Common myeloid progenitor, CD34-positive (primary cell): ENCODE results near the gene CALML6.

ENCODE experiments used
- CTCF ChIA-PET: fragments of 350-600 bp; sonication (Branson Sonifier 250); formaldehyde crosslinking; loops from one replicate; lab custom pipeline; 2021; ENCODE audit warnings: antibody characterized with exemption; lab: Charles Lee
- POLR2A ChIA-PET: fragments of 350-600 bp; sonication (Branson Sonifier 250); formaldehyde crosslinking; loops from one replicate; lab custom pipeline; 2021; ENCODE audit warnings: antibody characterized with exemption; lab: Charles Lee
- DNase-seq, 3 donors: peaks; one replicate each; pipeline versions ENCODE4 v3.0.0 to v3.0.0-alpha.2; 2013
- H3K27ac ChIP-seq, 2 experiments: 1 replicate in 1 of 2; 2 replicates in 1 of 2; pipeline ENCODE4 v1.7.0; 2013; ENCODE audit warnings: inconsistent platforms in 2 of 2, low read length in 2 of 2, mild to moderate bottlenecking in 2 of 2, low read depth in 1 of 2, moderate library complexity in 1 of 2; ENCODE audit not compliant: severe bottlenecking in 2 of 2, insufficient read depth in 1 of 2, poor library complexity in 1 of 2
- H3K27me3 ChIP-seq, 5 experiments: replicated peaks in 2 of 5; 1 replicate in 3 of 5; 2 replicates in 2 of 5; pipeline versions ENCODE4 v1.6.1 to v1.7.0; 2013; ENCODE audit warnings: low read length in 4 of 5, mild to moderate bottlenecking in 2 of 5, moderate library complexity in 2 of 5, inconsistent platforms in 1 of 5; ENCODE audit not compliant: insufficient read depth in 5 of 5, control insufficient read depth in 4 of 5
- H3K36me3 ChIP-seq, 4 experiments: 1 replicate in 2 of 4; 2 replicates in 2 of 4; pipeline versions ENCODE4 v1.6.1 to v1.7.0; 2013; ENCODE audit warnings: low read length in 3 of 4, control low read depth in 1 of 4, mild to moderate bottlenecking in 1 of 4; ENCODE audit not compliant: control insufficient read depth in 4 of 4, insufficient read depth in 4 of 4
- H3K4me1 ChIP-seq, 4 experiments: 1 replicate in 3 of 4; 2 replicates in 1 of 4; pipeline versions ENCODE4 v1.6.1 to v1.7.1; 2013; ENCODE audit warnings: low read length in 3 of 4, mild to moderate bottlenecking in 3 of 4, control low read depth in 1 of 4, inconsistent platforms in 1 of 4, moderate library complexity in 1 of 4; ENCODE audit not compliant: control insufficient read depth in 4 of 4, insufficient read depth in 4 of 4; ENCODE audit errors: control extremely low read depth in 1 of 4
- H3K4me3 ChIP-seq, 7 experiments: 1 replicate in 4 of 7; 2 replicates in 3 of 7; pipeline versions ENCODE4 v1.5.1 to v1.7.0; 2013; ENCODE audit warnings: mild to moderate bottlenecking in 7 of 7, low read length in 6 of 7, moderate library complexity in 6 of 7, inconsistent platforms in 2 of 7, low read depth in 2 of 7, control low read depth in 1 of 7; ENCODE audit not compliant: insufficient read depth in 4 of 7, control insufficient read depth in 1 of 7; ENCODE audit errors: extremely low read depth in 1 of 7
- H3K9me3 ChIP-seq, 5 experiments: 1 replicate in 4 of 5; 2 replicates in 1 of 5; pipeline versions ENCODE4 v1.6.1 to v1.7.1; 2013; ENCODE audit warnings: low read length in 4 of 5, mild to moderate bottlenecking in 2 of 5, inconsistent platforms in 1 of 5, low read depth in 1 of 5, moderate library complexity in 1 of 5; ENCODE audit not compliant: control insufficient read depth in 4 of 5, insufficient read depth in 2 of 5; ENCODE audit errors: control extremely low read depth in 1 of 5
- WGBS: methylation state at CpG from one replicate; pipeline ENCODE4 v1.1.5; 2013; ENCODE audit not compliant: insufficient coverage; 5-methylcytosine and 5-hydroxymethylcytosine counted together

The CALML6 gene

GRCh38 chr1:1943834-1944570 lies 28.9 kb downstream of the CALML6 start:
- H3K4me3 ChIP-seq, result peak overlapping the region in 3 of 7 experiments; percentile 10 to 59 (median 49)
- peak; percentile 29 to 73 (median 66) for DNase-seq
- CTCF ChIA-PET, result interaction anchor here (0.6 to 7.0 kb wide), 9 partner anchors 10 to 100 kb away, joined by 3 to 64 read pairs (median 5); no protein-coding TSS in a partner anchor
- H3K9me3 ChIP-seq, result no peaks in the 10 kb centered on the region
- POLR2A ChIA-PET, result no interaction called here
- H3K27ac ChIP-seq, result no peak overlapping the region
- WGBS, result 21% methylated on average over 35 of the region's 37 CpGs
- peaks cover 0 to 10% (median 2%) of the 10 kb centered on the region in 5 experiments for H3K27me3 ChIP-seq
- H3K4me1 ChIP-seq, result peaks cover 0 to 5% (median 4%) of the 10 kb centered on the region in 4 experiments
- H3K36me3 ChIP-seq, result no peaks in the 10 kb centered on the region

DNA sequence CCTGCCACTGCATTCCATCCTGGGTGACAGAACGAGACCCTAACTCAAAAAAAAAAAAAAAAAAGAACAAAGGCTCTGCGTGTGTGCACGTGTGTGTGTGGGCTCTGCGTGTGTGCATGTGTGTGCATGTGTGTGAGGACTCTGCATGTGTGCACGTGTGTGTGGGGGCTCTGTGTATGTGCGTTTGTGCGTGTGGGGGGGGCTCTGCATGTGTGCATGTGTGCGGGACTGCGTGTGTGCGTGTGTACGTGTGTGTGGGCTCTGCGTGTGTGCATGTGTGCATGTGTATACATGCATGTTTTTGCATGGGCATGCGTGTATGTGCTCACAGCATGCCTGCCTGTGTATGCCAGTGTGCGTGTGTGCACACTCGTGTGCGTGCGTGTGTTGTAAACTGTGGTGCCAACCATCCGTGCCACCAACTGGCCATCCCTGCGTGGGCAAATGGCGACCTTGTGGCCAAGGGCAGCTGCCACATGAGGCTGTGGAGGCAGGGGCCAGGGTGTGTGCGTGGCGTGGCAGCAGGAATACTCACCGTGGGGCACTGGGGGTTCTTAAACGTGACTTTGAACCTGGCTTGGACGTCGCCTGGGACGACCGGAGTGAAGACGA lies 30.8 kb downstream of the CALML6 start:
- H3K9me3 ChIP-seq, result peaks cover 0 to 4% (median under 1%) of the 10 kb centered on the region in 5 experiments
- peaks cover 0 to 10% (median 0%) of the 10 kb centered on the region in 5 experiments for H3K27me3 ChIP-seq
- POLR2A ChIA-PET, result no interaction called here
- no peaks in the 10 kb centered on the region for H3K36me3 ChIP-seq
- no peak overlapping the region for H3K27ac ChIP-seq
- DNase-seq, result no peak
- 95% methylated on average over 24 of the region's 29 CpGs for WGBS
- CTCF ChIA-PET, result interaction anchor here (0.9 to 7.0 kb wide), 3 partner anchors 29 to 99 kb away, joined by 3 to 64 read pairs (median 22); no protein-coding TSS in a partner anchor
- H3K4me1 ChIP-seq, result peaks cover 0 to 5% (median 4%) of the 10 kb centered on the region in 4 experiments
- H3K4me3 ChIP-seq, result no peak overlapping the region

GRCh38 chr1:1946540-1946939 lies 31.5 kb downstream of the CALML6 start:
- Histone ChIP-seq H3K9me3 (peaks cover 0 to 10% (median 3%) of the 10 kb centered on the region in 5 experiments), H3K27ac (no peak overlapping the region), H3K27me3 (peaks cover 0 to 5% (median 0%) of the 10 kb centered on the region in 5 experiments), H3K4me1 (peaks cover 0 to 5% (median 4%) of the 10 kb centered on the region in 4 experiments), H3K36me3 (no peaks in the 10 kb centered on the region), H3K4me3 (no peak overlapping the region)
- ChIA-PET CTCF (interaction anchor here (0.9 to 2.7 kb wide), 2 partner anchors 30 to 99 kb away, joined by 3 to 22 read pairs; no protein-coding TSS in a partner anchor), POLR2A (no interaction called here)
- WGBS, result 91% methylated on average over 7 of the region's 11 CpGs
- no peak for DNase-seq

DNA sequence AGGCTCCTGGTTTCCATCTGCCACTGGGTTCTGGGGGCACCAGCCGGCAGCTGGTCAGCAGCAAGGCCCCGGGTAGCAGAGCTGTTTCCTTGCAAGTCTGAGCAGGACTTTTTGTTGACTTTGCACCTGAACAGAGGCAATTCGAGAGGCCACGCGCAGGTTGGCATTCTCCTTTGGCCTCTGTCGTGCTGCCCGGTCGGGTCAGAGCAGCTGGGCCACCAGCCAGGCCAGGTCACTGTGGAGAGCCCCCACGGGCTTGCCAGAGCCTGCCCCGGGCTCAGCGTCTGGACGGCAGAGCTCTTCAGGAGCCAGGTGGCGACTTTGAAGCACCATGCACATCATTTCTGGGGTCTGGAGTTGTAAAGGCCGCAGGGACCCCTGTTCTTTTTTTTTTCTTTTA lies 32.4 kb downstream of the CALML6 start:
- Histone ChIP-seq H3K9me3 (peaks cover 0 to 10% (median 3%) of the 10 kb centered on the region in 5 experiments), H3K27ac (no peak overlapping the region), H3K27me3 (no peaks in the 10 kb centered on the region), H3K4me1 (peaks cover 0 to 5% (median 4%) of the 10 kb centered on the region in 4 experiments), H3K4me3 (no peak overlapping the region), H3K36me3 (no peaks in the 10 kb centered on the region)
- CTCF ChIA-PET, result interaction anchor here (0.6 to 2.7 kb wide), 2 partner anchors 94 to 98 kb away, joined by 3 to 22 read pairs; no protein-coding TSS in a partner anchor
- 90% methylated on average over 14 of the region's 14 CpGs for WGBS
- no peak for DNase-seq
- POLR2A ChIA-PET, result interaction anchor here (0.6 kb wide), 1 partner anchor 668 kb away, joined by 3 read pairs; no protein-coding TSS in a partner anchor

GRCh38 chr1:1948783-1949182 lies 33.7 kb downstream of the CALML6 start:
- Histone ChIP-seq H3K36me3 (no peaks in the 10 kb centered on the region), H3K27ac (no peak overlapping the region), H3K4me3 (no peak overlapping the region), H3K27me3 (no peaks in the 10 kb centered on the region), H3K4me1 (peaks cover 0 to 5% (median 4%) of the 10 kb centered on the region in 4 experiments), H3K9me3 (peaks cover 0 to 10% (median 3%) of the 10 kb centered on the region in 5 experiments)
- no CpG with 5 or more reads among the region's 1 CpG for WGBS
- DNase-seq, result no peak
- POLR2A ChIA-PET, result no interaction called here
- CTCF ChIA-PET, result interaction anchor here (2.7 kb wide), 1 partner anchor 96 kb away, joined by 22 read pairs; no protein-coding TSS in a partner anchor

DNA sequence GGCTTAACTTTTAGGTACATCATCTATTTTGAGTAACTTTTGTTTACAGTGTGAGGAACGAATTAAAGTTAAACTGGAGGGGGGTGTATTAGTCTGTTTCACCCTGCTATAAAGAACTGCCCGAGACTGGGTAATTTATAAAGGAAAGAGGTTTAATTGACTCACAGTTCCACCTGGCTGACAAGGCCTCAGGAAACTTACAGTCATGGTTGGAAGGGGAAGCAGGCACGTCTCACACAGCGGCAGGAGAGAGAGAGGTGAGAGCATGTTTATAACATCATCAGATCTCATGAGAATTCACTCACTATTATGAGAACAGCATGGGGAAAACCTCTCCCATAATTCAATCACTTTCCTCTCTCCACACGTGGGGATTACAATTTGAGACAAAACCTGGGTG lies 35.9 kb downstream of the CALML6 start:
- no peak for DNase-seq
- H3K4me3 ChIP-seq, result no peak overlapping the region
- no peak overlapping the region for H3K27ac ChIP-seq
- WGBS, result no CpG with 5 or more reads among the region's 5 CpGs
- H3K9me3 ChIP-seq, result peaks cover 0 to 10% (median 3%) of the 10 kb centered on the region in 5 experiments
- POLR2A ChIA-PET, result no interaction called here
- H3K36me3 ChIP-seq, result no peaks in the 10 kb centered on the region
- H3K27me3 ChIP-seq, result no peaks in the 10 kb centered on the region
- CTCF ChIA-PET, result interaction anchor here (0.7 kb wide), 1 partner anchor 36 kb away, joined by 3 read pairs; the partner anchor contains the start of gene CALML6
- no peaks in the 10 kb centered on the region for H3K4me1 ChIP-seq
